NCI-H2171 (cell line): ENCODE data around the gene DDX54.
"Not testable (repeated sequence)": the region's sequence is repeated elsewhere in the genome, so short reads cannot be mapped to it uniquely, and the experiment has no call there.

Experiments
- DNase-seq: peaks from one replicate; lab custom pipeline; 2025; lab: John Stamatoyannopoulos, UW

The DDX54 gene

GRCh38 chr12:113120670-113121370 lies 64.5 kb downstream of the DDX54 start:
- no peak for DNase-seq

DNA sequence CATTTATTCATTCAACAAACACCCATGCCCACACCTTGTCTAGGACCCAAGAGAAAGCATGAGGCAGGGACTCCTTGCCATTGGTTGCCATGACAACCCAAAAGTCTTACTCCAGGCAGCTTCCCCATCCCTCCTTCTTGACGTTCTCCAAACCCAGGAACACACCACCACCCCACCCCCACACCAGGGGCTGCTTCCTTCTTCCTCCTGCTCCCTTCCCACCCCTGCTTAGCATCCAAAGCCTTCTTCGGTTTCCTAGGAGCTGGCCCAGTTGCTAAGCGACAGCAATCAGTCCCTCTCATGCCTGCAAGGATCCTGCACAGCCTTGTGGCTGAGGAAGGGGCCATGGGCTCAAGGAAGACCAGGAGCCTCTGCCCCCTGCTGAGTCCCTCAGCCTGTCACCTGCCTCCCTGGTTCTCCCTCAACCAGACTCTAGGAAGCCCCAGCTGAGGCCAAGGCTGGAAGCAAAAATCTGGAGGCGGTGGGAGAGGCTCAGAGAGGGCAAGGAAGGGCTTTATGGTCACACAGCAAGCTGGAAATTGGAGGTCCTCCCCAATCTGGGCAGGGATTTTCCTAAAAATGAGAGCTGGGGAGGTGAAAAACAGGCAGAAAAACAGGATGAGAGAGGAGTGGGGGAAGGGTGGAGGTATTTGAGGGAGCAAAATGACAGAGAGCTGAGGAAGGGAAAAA lies 65.2 kb downstream of the DDX54 start:
- no peak for DNase-seq

DNA sequence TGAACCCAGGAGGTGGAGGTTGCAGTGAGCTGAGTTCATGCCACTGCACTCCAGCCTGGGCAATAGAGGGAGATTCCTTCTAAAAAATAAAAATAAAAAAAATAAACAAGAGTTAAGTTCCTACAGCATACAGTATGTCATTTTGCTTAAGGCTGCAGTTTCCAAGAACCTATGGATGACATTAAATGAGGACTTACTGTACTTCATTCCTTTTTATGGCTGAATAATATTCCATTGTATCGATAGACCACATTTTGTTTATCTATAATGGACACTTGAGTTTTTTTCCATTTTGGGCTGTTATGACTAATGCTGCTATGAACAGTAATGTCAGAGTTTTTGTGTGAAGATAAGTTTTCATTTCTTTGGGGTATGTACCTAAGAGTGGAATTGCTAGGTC lies 67.1 kb downstream of the DDX54 start:
- no peak for DNase-seq

GRCh38 chr12:113117684-113118083 lies 67.6 kb downstream of the DDX54 start:
- not testable (repeated sequence) for DNase-seq

DNA sequence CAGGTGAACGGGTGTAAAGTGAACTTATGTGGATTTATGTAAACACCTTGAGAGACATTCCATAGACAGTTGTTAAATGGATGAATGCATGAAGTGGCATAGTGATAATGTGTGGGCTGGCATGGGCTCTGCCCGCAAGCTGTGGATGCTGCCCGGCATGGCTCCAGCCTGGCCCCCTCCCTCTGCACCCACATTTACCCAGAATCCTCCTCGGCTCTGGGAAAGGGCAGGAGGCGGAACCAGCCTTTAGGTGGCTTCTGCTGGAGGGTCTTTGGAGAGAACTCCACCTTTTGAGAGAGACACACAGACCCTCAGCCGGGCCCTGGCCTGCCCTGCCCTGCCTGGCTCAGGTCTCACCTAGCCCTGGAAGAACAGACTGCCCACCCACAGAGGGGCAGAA lies 68.4 kb downstream of the DDX54 start:
- DNase-seq, result no peak

DNA sequence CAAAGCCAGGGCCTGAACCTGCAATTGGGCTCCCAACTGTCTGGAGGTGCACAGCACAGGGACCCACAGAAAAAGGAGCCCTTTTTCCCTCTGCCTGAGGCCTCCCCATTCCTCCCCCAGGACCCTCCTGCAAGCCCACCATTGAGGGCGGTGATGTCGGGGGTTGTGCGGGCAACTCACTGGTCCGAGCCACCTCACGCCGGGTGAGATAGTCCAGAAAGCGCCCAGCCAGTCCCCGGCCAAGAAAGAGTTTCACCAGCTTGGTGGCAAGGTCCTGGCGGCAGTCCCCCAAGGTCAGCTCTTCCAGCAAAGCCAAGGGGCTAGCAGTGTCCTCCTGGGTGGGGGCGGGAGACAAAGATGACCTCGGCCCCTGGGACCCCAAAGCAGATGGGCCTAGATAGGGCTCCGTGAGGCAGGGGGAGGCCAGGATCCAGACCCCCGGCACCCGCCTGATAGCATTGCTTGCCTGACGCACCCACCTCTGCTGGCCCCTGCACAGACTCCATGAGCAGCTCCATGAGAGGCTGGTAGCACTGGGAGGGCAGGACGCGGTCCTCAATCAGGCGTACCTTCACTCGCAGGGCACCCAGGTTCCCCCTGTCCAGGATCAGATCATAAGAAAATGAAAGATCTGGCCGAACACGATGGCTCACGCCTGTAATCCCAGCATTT lies 69.7 kb downstream of the DDX54 start:
- DNase-seq, result no peak

DNA sequence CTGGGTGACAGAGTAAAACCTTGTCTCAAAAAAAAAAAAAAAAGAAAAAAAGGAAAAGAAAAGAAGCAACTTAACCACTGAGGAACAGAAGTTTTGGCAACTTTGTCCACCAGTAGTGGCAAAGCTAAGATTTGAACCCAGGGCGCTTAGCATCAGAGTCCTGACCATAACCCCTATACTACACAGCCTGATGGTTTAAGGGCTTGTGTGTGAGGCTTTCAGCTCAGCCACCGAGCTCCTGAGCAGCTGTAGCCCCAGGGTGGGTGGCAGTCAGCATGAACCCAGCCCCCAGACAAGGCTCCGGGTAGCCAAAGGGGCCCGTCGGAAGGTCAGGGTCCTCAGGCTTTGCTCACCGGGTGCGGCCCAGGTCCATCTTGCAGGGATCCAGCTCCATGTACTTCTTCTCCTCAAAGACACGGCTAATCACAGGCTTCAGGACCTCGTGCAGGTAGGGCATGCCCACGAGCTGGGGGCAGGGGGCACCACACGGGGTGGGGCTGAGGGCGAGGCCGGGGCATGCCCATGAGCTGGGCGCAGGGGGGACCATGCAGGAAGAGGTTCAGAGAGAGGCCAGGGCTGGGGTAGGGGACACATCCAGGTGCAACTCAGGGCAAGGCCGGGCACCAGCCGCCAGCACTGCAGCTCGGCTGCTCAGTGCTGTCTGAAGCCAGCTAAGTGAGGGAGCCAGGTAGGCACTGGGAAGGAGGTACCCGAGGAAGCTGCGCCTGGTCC lies 70.7 kb downstream of the DDX54 start:
- no peak for DNase-seq

GRCh38 chr12:113113397-113113796 lies 71.9 kb downstream of the DDX54 start:
- DNase-seq, result no peak

- no peak for DNase-seq
Measured at GRCh38 chr12:113112043-113112899, 73.0 kb downstream of the DDX54 start.

- no peak for DNase-seq
Measured at GRCh38 chr12:113111247-113111646, 74.0 kb downstream of the DDX54 start.

DNA sequence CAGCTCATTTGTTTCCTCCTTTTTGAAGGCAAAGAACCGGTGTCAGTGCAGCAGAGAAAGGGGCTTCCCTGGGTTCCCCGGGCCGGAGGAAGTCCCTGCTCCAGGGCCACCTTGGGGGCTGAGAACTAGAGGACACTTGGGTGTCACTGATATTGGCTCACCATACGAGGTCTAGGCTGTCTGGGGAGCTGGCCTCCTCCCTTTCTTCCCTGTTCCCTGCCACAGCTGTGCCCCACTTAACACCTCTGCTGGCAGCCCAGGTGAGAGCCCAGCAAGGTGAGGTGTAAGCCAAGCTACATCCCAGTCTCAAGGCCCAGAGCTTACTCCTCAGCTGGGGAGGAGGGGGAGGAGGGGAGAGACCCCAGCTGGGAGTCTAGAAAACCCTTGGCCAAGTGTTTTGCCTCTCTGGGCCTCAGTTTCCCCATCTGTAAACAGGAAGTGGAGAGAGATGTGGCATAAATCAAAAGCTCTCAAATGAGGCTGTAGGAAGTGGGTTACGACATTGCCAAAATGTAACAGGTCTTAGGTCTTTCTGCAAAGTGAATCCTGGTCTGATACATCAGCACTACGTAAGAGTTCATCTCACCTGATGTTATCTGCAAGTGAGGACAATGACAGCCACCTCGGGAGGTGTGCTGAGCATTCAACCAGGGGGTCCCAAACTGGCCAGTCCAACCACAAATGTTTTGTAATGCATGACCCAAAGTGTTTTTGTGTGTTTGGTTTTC lies 75.2 kb downstream of the DDX54 start:
- DNase-seq, result no peak

GRCh38 chr12:113109360-113109759 lies 75.9 kb downstream of the DDX54 start:
- no peak for DNase-seq

- no peak for DNase-seq
Measured at GRCh38 chr12:113108308-113108707, 77.0 kb downstream of the DDX54 start.
